Fibroblast of pulmonary artery (primary cell): ENCODE measurements around the gene PTPRK.
A peak's percentile ranks its signal among the peaks of the same experiment; 100 is the strongest.

Experiments used
- DNase-seq: peaks from one replicate; pipeline ENCODE4 v3.0.0-alpha.2; 2010; ENCODE audit warnings: low read depth
- H3K4me3 ChIP-seq: replicated peaks from 2 replicates; pipeline ENCODE4 v1.5.1; 2011; ENCODE audit warnings: low read depth, mild to moderate bottlenecking, control low read depth, low read length, moderate library complexity
- TF ChIP-seq, protein P1 (sequence below): IDR thresholded peaks from 2 replicates; pipeline ENCODE4 v1.5.1; 2011; ENCODE audit warnings: mild to moderate bottlenecking, control low read depth, low read length, inconsistent platforms; ENCODE audit errors: missing control alignments

The PTPRK gene

DNA sequence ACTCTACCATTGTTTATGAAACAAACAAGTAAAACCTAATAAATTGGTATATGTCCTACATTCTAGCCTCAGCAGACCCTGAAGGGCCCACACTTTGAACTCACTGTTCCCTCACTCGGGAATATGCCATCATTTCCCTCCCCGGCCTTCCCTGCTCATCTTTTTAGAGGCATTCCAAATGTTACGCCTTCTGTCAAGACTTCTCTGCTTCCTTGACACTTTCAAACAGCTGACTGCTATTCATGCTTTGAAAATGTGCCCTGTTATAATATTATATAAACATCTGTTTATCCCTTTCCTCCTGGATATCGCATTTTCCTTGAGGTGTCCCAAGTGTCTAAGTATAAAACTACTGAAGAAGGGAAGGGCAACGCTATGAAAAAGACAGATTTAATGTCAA, 370.0 kb downstream of the PTPRK start:
- no peak overlapping the region for H3K4me3 ChIP-seq
- DNase-seq = no peak
- TF ChIP-seq, protein P1, sequence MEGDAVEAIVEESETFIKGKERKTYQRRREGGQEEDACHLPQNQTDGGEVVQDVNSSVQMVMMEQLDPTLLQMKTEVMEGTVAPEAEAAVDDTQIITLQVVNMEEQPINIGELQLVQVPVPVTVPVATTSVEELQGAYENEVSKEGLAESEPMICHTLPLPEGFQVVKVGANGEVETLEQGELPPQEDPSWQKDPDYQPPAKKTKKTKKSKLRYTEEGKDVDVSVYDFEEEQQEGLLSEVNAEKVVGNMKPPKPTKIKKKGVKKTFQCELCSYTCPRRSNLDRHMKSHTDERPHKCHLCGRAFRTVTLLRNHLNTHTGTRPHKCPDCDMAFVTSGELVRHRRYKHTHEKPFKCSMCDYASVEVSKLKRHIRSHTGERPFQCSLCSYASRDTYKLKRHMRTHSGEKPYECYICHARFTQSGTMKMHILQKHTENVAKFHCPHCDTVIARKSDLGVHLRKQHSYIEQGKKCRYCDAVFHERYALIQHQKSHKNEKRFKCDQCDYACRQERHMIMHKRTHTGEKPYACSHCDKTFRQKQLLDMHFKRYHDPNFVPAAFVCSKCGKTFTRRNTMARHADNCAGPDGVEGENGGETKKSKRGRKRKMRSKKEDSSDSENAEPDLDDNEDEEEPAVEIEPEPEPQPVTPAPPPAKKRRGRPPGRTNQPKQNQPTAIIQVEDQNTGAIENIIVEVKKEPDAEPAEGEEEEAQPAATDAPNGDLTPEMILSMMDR = no peak

DNA sequence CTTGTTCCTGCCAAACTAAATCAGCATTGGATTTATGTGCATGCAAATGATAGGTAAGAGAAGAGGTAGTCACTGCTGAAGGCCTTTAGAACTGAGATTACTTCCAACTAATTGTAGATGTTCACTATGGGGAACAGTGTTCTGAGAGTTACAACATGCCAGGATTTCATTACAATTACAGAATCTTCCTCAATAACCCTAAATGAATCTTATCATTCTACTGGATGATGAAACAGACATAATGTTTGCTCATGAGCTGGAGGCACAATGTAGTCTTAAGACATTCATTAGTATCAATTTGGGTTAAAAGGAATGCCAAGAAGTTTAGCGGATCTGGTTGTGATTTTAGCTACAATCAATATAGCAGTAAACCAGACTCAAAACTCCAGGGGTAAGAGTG, 370.6 kb downstream of the PTPRK start:
- TF ChIP-seq, protein P1 = no peak
- no peak overlapping the region for H3K4me3 ChIP-seq
- no peak for DNase-seq

DNA sequence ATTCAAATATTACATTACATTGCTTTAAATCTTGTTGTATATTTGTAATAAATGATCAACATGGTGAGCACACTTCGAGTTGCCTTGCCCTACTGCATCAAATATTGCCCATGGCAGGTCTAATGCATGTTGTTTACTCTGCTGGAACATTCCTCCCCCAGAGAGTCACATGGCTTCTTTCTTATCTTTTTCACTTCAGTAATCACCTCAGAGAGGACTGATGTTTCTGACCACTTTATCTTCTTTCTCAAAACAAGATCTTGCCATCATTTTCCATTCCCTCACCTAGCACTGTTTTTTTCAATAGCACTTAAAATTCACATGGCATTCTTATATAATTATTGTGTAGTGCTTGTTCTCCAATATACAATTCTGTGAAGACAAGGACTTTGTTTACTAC, 376.1 kb downstream of the PTPRK start:
- no peak overlapping the region for H3K4me3 ChIP-seq
- no peak for DNase-seq
- TF ChIP-seq, protein P1 = no peak

DNA sequence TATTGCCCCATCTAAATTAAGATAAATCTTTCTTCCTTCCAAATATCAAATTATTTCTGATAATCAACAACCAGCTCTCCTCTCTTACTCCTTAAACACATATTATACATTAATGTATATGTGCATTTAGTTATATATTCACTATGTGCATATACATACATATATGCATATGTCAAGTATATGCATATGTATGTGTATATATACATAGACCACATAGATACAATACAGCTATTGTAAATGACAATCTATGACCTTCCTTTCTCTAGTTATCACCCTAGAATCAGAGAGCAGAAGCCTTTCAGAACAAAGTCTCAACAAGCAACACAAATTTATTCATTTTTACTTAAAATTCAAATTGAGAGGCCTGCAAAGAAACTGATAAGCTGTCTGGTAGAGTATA, 378.5 kb downstream of the PTPRK start:
- no peak overlapping the region for H3K4me3 ChIP-seq
- TF ChIP-seq, protein P1 = no peak
- DNase-seq = no peak

DNA sequence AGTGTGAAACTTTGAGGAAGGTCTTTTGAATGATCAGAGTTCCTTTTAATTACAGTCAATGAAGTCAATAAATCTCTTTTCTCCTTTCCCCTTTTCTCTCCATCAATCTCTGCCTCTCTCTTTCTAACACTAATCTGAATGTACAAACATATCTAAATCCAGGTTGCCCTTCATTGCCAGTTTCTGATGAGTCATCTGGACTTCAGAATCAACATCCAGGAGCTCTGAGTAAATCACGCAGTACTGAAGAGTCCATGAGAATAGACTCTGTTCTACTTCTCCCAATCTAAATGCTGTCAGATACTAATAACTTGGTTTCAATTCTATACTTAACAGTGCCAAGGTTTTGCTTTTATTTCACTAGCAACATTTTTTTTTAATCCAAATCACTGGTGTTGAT, 380.9 kb downstream of the PTPRK start:
- peak; percentile 58 for DNase-seq
- TF ChIP-seq, protein P1 = no peak
- no peak overlapping the region for H3K4me3 ChIP-seq

DNA sequence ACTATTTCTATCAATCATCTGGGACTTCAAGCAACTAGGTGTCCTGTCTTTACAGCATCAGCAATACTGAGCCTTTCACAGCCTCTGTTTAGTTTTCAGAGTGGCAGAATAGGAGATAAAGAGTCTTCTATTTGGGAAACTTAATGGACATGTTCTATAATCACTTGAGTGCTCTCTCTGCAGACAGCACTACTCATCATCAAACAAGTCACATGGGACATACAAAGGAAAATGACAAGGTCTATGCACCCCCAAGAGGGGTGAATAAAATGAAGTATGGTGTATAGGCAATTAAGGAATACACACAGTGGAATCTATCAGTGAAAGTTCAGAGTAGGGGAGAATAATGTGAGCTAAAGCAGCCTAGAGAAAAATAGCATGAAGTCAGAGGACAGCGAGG, 381.7 kb downstream of the PTPRK start:
- TF ChIP-seq, protein P1 = no peak
- no peak overlapping the region for H3K4me3 ChIP-seq
- DNase-seq = no peak

DNA sequence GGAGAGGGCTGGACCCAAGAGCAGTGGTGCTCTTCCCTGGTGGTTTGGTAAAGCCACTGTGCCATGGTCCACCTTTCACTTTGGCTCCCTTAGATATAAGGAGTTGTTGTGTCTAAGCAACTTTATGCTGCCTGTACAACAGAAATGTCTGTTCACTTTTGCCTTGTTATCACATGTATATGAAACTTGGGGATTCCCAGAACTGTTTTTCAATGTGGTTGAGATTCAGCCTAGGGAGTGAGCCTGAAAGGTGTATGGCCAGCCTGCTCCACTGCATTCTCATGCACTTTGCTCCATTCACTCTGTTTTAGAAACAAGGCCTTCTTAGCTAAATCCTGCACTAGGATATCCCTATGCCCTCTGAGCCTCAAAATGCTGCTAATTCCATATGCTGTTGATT, 385.1 kb downstream of the PTPRK start:
- no peak overlapping the region for H3K4me3 ChIP-seq
- no peak for DNase-seq
- TF ChIP-seq, protein P1 = no peak
